ENCODE data around the gene MRPL2.

DNA sequence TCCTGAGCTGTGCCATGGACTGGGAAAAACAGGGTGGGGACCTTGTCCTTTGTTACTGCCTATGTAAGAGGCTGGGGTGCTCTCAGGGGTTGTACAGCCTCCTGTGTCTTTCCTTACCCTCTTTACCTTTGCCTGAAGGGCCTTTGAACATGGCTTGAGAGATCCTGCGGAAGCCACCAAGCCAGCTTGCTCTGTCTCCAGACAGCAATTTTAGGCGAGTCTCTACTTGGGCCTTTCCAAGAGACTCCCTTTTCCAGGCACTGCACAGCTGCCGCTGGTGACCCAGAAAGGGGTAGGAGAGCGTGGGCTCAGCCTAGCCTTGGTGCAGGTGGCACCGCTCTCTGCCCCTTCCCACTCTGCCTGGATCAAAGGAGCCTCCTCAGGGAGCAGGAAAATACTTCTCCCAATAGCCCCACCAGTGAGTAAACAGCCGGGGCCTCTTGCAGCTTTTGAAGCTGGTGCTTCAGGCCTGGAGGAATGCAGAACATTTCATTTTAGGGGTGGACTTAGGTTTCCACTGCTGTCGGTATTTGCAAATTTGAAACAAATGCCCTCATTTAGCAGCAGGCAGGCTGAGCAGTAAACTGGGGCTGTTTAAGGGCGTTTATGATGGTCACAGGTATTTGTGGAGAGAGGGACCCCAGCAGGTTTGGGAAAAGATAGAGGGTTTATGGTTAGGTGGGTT is 30.8 kb upstream of the MRPL2 start:
- TF ChIP-seq, protein P1, sequence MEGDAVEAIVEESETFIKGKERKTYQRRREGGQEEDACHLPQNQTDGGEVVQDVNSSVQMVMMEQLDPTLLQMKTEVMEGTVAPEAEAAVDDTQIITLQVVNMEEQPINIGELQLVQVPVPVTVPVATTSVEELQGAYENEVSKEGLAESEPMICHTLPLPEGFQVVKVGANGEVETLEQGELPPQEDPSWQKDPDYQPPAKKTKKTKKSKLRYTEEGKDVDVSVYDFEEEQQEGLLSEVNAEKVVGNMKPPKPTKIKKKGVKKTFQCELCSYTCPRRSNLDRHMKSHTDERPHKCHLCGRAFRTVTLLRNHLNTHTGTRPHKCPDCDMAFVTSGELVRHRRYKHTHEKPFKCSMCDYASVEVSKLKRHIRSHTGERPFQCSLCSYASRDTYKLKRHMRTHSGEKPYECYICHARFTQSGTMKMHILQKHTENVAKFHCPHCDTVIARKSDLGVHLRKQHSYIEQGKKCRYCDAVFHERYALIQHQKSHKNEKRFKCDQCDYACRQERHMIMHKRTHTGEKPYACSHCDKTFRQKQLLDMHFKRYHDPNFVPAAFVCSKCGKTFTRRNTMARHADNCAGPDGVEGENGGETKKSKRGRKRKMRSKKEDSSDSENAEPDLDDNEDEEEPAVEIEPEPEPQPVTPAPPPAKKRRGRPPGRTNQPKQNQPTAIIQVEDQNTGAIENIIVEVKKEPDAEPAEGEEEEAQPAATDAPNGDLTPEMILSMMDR (IDR thresholded peaks at IDR 0.05 in 2 of 3, conservative IDR thresholded peaks at IDR 0.05 in 1 of 3; ENCODE audit: borderline replicate concordance in 1 of 3, insufficient read depth in 1 of 3, low read depth in 2 of 3, low read length in 2 of 3) = no peak
- TF ChIP-seq POLR2A (IDR thresholded peaks at IDR 0.05; ENCODE audit: borderline replicate concordance, extremely low read depth, insufficient read depth, insufficient read length) = no peak
- no peak for TF ChIP-seq ZNF274 (IDR thresholded peaks at IDR 0.05; ENCODE audit: low read depth, low read length)
- no peak for TF ChIP-seq SIN3A (IDR thresholded peaks at IDR 0.05; ENCODE audit: low read depth)
- TF ChIP-seq RAD21 (IDR thresholded peaks at IDR 0.05; ENCODE audit: low read depth) = no peak
- no peak for TF ChIP-seq POLR2AphosphoS5 (IDR thresholded peaks at IDR 0.05; ENCODE audit: low read depth, low read length)
- no peak for TF ChIP-seq SP1 (IDR thresholded peaks at IDR 0.05; ENCODE audit: low read depth)
- TF ChIP-seq SRF (IDR thresholded peaks at IDR 0.05; ENCODE audit: low read depth) = no peak
- TF ChIP-seq, protein P2, sequence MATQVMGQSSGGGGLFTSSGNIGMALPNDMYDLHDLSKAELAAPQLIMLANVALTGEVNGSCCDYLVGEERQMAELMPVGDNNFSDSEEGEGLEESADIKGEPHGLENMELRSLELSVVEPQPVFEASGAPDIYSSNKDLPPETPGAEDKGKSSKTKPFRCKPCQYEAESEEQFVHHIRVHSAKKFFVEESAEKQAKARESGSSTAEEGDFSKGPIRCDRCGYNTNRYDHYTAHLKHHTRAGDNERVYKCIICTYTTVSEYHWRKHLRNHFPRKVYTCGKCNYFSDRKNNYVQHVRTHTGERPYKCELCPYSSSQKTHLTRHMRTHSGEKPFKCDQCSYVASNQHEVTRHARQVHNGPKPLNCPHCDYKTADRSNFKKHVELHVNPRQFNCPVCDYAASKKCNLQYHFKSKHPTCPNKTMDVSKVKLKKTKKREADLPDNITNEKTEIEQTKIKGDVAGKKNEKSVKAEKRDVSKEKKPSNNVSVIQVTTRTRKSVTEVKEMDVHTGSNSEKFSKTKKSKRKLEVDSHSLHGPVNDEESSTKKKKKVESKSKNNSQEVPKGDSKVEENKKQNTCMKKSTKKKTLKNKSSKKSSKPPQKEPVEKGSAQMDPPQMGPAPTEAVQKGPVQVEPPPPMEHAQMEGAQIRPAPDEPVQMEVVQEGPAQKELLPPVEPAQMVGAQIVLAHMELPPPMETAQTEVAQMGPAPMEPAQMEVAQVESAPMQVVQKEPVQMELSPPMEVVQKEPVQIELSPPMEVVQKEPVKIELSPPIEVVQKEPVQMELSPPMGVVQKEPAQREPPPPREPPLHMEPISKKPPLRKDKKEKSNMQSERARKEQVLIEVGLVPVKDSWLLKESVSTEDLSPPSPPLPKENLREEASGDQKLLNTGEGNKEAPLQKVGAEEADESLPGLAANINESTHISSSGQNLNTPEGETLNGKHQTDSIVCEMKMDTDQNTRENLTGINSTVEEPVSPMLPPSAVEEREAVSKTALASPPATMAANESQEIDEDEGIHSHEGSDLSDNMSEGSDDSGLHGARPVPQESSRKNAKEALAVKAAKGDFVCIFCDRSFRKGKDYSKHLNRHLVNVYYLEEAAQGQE (IDR thresholded peaks at IDR 0.05; ENCODE audit: low read depth) = no peak
- no peak for TF ChIP-seq EGR1 (IDR thresholded peaks at IDR 0.05; ENCODE audit: low read depth)

All from HCT116 (cell line).